IMR-90 (cell line): ENCODE data around the gene GSTA4. TPM values are rescaled to one million over a fixed set of nuclear protein-coding genes. Genes with fewer than 3 reads are reported as not detected.
A peak's percentile ranks its signal among the peaks of the same experiment; 100 is the strongest.

ENCODE experiments used
- ATAC-seq: fragments of 200-7000 bp; cut with Tn5 transposase; 2 replicates; pipeline ENCODE4 v1.9.1; 2020; ENCODE audit warnings: low read depth, mild to moderate bottlenecking, moderate library complexity
- BruUV-seq: library from RNA; stranded (reverse); fragments of 400-500 nt; replicated peaks from 2 replicates; lab custom pipeline; 2021; lab: Mats Ljungman, UMichigan
- CTCF ChIA-PET: fragments of 300-600 bp; formaldehyde crosslinking; extraction: SDS; loops from one replicate; lab custom pipeline; 2021; ENCODE audit warnings: antibody characterized with exemption; lab: Yijun Ruan, JAX
- POLR2A ChIA-PET: fragments of 300-600 bp; sonication (Branson Sonifier 250); formaldehyde crosslinking; loops from one replicate; lab custom pipeline; 2022; ENCODE audit warnings: antibody characterized with exemption; ENCODE audit not compliant: unreplicated experiment; lab: Charles Lee
- DNase-seq: peaks from one replicate; pipeline ENCODE4 v3.0.0; 2013
- H2AFZ ChIP-seq: replicated peaks from 2 replicates; pipeline ENCODE3; 2013; ENCODE audit warnings: low read length, mild to moderate bottlenecking; ENCODE audit not compliant: poor library complexity
- H2AK5ac ChIP-seq: 2 replicates; pipeline ENCODE4 v1.6.1; 2013; ENCODE audit warnings: low read depth, low read length, inconsistent platforms
- H2AK9ac ChIP-seq: replicated peaks from 2 replicates; pipeline ENCODE3; 2013; ENCODE audit warnings: mild to moderate bottlenecking, low read depth, low read length, moderate library complexity; ENCODE audit not compliant: poor library complexity
- H2BK120ac ChIP-seq: 2 replicates; pipeline ENCODE4 v1.6.1; 2013; ENCODE audit warnings: low read depth, low read length, inconsistent platforms
- H2BK15ac ChIP-seq: 3 replicates; pipeline ENCODE4 v1.6.1; 2013; ENCODE audit warnings: low read depth, low read length, inconsistent platforms
- H2BK20ac ChIP-seq: 2 replicates; pipeline ENCODE4 v1.6.1; 2013; ENCODE audit warnings: low read depth, mild to moderate bottlenecking, inconsistent platforms, low read length, moderate library complexity
- H2BK5ac ChIP-seq: 2 replicates; pipeline ENCODE4 v1.6.1; 2013; ENCODE audit warnings: mild to moderate bottlenecking, low read depth, low read length, inconsistent platforms; ENCODE audit not compliant: poor library complexity, severe bottlenecking
- H3K14ac ChIP-seq: replicated peaks from 2 replicates; pipeline ENCODE4 v1.6.1; 2013; ENCODE audit warnings: low read depth, low read length, inconsistent platforms
- H3K18ac ChIP-seq: 2 replicates; pipeline ENCODE4 v1.6.1; 2013; ENCODE audit warnings: low read depth, low read length, control low read depth
- H3K23ac ChIP-seq: 2 replicates; pipeline ENCODE4 v1.6.1; 2013; ENCODE audit warnings: low read depth, low read length, inconsistent platforms
- H3K27ac ChIP-seq: 2 replicates; pipeline ENCODE4 v1.5.1; 2013; ENCODE audit warnings: mild to moderate bottlenecking, control low read depth, low read length; ENCODE audit not compliant: insufficient read depth
- H3K27me3 ChIP-seq: 2 replicates; pipeline ENCODE4 v1.6.1; 2013; ENCODE audit warnings: low read length; ENCODE audit not compliant: control insufficient read depth, insufficient read depth
- H3K36me3 ChIP-seq: 2 replicates; pipeline ENCODE4 v1.6.1; 2013; ENCODE audit warnings: low read length, mixed read lengths; ENCODE audit not compliant: control insufficient read depth, insufficient read depth
- H3K4ac ChIP-seq: 2 replicates; pipeline ENCODE4 v1.6.1; 2013; ENCODE audit warnings: low read depth, low read length, inconsistent platforms
- H3K4me1 ChIP-seq: 2 replicates; pipeline ENCODE4 v1.6.1; 2013; ENCODE audit warnings: low read length, mixed read lengths; ENCODE audit not compliant: control insufficient read depth, insufficient read depth
- H3K4me2 ChIP-seq: 2 replicates; pipeline ENCODE4 v1.6.1; 2013; ENCODE audit warnings: low read depth, mild to moderate bottlenecking, control low read depth, low read length, moderate library complexity
- H3K4me3 ChIP-seq: 2 replicates; pipeline ENCODE4 v1.5.1; 2013; ENCODE audit warnings: low read depth, mild to moderate bottlenecking, control low read depth, low read length, moderate library complexity; ENCODE audit not compliant: insufficient read depth
- H3K56ac ChIP-seq: 2 replicates; pipeline ENCODE4 v1.6.1; 2013; ENCODE audit warnings: low read length, inconsistent platforms; ENCODE audit not compliant: insufficient read depth; ENCODE audit errors: extremely low read depth
- H3K79me1 ChIP-seq, 2 experiments: 2 replicates each; pipeline ENCODE4 v1.6.1; 2013; ENCODE audit warnings: low read length in 2 of 2, inconsistent platforms in 1 of 2, low read depth in 1 of 2
- H3K9ac ChIP-seq: 2 replicates; pipeline ENCODE4 v1.6.1; 2013; ENCODE audit warnings: low read depth, low read length, control low read depth
- H3K9me1 ChIP-seq: 2 replicates; pipeline ENCODE4 v1.6.1; 2013; ENCODE audit warnings: low read length, inconsistent platforms; ENCODE audit not compliant: insufficient read depth
- H3K9me3 ChIP-seq: 2 replicates; pipeline ENCODE4 v1.6.1; 2013; ENCODE audit warnings: low read length; ENCODE audit not compliant: control insufficient read depth, insufficient read depth
- H4K20me1 ChIP-seq: 2 replicates; pipeline ENCODE4 v1.6.1; 2013; ENCODE audit warnings: low read length, inconsistent platforms; ENCODE audit not compliant: insufficient read depth
- H4K5ac ChIP-seq: 2 replicates; pipeline ENCODE4 v1.6.1; 2013; ENCODE audit warnings: mild to moderate bottlenecking, low read depth, low read length, control low read depth
- H4K8ac ChIP-seq, 2 experiments: 2 replicates each; pipeline ENCODE4 v1.6.1; 2013; ENCODE audit warnings: low read depth in 2 of 2, low read length in 2 of 2, control low read depth in 1 of 2, inconsistent platforms in 1 of 2
- H4K91ac ChIP-seq: 2 replicates; pipeline ENCODE4 v1.6.1; 2013; ENCODE audit warnings: low read depth, low read length, inconsistent platforms; ENCODE audit not compliant: insufficient read depth
- BHLHE40 ChIP-seq: fragments of 150-350 bp; IDR thresholded peaks from 2 replicates; pipeline ENCODE4 v1.6.1; 2016; ENCODE audit warnings: mild to moderate bottlenecking, low read depth, low read length
- CEBPB ChIP-seq: IDR thresholded peaks from 2 replicates; pipeline ENCODE4 v1.6.1; 2012; ENCODE audit warnings: low read depth, low read length, improper control_type of control experiment
- CHD1 ChIP-seq: IDR thresholded peaks from 2 replicates; pipeline ENCODE4 v1.6.1; 2012; ENCODE audit warnings: low read depth, low read length, improper control_type of control experiment
- FOS ChIP-seq: fragments of 150-350 bp; IDR thresholded peaks from 2 replicates; pipeline ENCODE4 v1.6.1; 2016; ENCODE audit warnings: low read depth, low read length
- MAFK ChIP-seq: IDR thresholded peaks from 2 replicates; pipeline ENCODE4 v1.6.1; 2012; ENCODE audit warnings: low read depth, low read length, improper control_type of control experiment
- MAZ ChIP-seq: IDR thresholded peaks from 2 replicates; pipeline ENCODE4 v1.6.1; 2012; ENCODE audit warnings: low read depth, mild to moderate bottlenecking, low read length, improper control_type of control experiment, moderate library complexity, borderline replicate concordance
- MXI1 ChIP-seq: IDR thresholded peaks from 2 replicates; pipeline ENCODE4 v1.6.1; 2012; ENCODE audit warnings: low read depth, mild to moderate bottlenecking, low read length, moderate library complexity, borderline replicate concordance
- NFE2L2 ChIP-seq: fragments of 150-350 bp; IDR thresholded peaks from 2 replicates; pipeline ENCODE4 v1.6.1; 2016; ENCODE audit warnings: low read depth, mild to moderate bottlenecking, low read length
- POLR2A ChIP-seq: IDR thresholded peaks from 2 replicates; pipeline ENCODE4 v1.6.1; 2012; ENCODE audit warnings: mild to moderate bottlenecking, low read depth, low read length
- RAD21 ChIP-seq: IDR thresholded peaks from 2 replicates; pipeline ENCODE4 v1.6.1; 2012; ENCODE audit warnings: low read length, improper control_type of control experiment
- RCOR1 ChIP-seq: IDR thresholded peaks from 2 replicates; pipeline ENCODE4 v1.6.1; 2012; ENCODE audit warnings: mild to moderate bottlenecking, low read length, improper control_type of control experiment; ENCODE audit not compliant: insufficient replicate concordance
- RFX5 ChIP-seq: IDR thresholded peaks from 2 replicates; pipeline ENCODE4 v1.8.0; 2012; ENCODE audit warnings: low read depth, mild to moderate bottlenecking, low read length, moderate library complexity
- SMC3 ChIP-seq: fragments of 150-350 bp; IDR thresholded peaks from 2 replicates; pipeline ENCODE4 v1.6.1; 2016; ENCODE audit warnings: low read depth, mild to moderate bottlenecking, antibody characterized with exemption, low read length, moderate library complexity
- WGBS, 2 experiments: methylation state at CpG; one replicate each; pipeline versions ENCODE4 v1.1.5 to v1.1.7; 2013; ENCODE audit warnings: missing lambda C conversion rate in 2 of 2; ENCODE audit not compliant: insufficient read length in 1 of 2; ENCODE audit errors: extremely low coverage in 2 of 2; 5-methylcytosine and 5-hydroxymethylcytosine counted together
- dilution Hi-C: fragments of 300-500 bp; cut with HindIII; formaldehyde crosslinking; loops from one replicate; pipeline ENCODE4 v1.14.3; 2018; ENCODE audit warnings: low sequenced_read_pairs; ENCODE audit not compliant: unreplicated experiment
- in situ Hi-C: fragments of 300-500 bp; cut with MboI; formaldehyde crosslinking; loops from 3 replicates; pipeline ENCODE4 v1.14.3; 2019; ENCODE audit warnings: low sequenced_read_pairs, inconsistent platforms, mixed read lengths
- intact Hi-C: fragments of 100-400 bp; cut with micrococcal nuclease; formaldehyde crosslinking; loops from 2 replicates; pipeline ENCODE4 v1.10.0; 2022
- polyA plus RNA-seq, 3 experiments: library from polyadenylated mRNA; depleted of rRNA; stranded (reverse); fragments of >200 nt; gene quantifications; 2 replicates each; pipeline ENCODE4 v1.2.3, GENCODE V29; 2012; ENCODE audit warnings: low replicate concordance in 1 of 3
- total RNA-seq: library from RNA; depleted of rRNA; stranded (reverse); fragments of >200 nt; gene quantifications from 2 replicates; pipeline ENCODE4 v1.2.3, GENCODE V29; 2012
- TF ChIP-seq, protein P1 (sequence below): conservative IDR thresholded peaks from 2 replicates; pipeline ENCODE4 v1.5.1; 2012; ENCODE audit warnings: mild to moderate bottlenecking, low read depth, low read length, improper control_type of control experiment
- TF ChIP-seq, protein P2 (sequence below): fragments of 150-350 bp; IDR thresholded peaks from 2 replicates; pipeline ENCODE4 v1.6.1; 2017; ENCODE audit warnings: mild to moderate bottlenecking, antibody characterized with exemption, low read length, low read depth
- TF ChIP-seq, protein P3 (sequence below): fragments of 150-350 bp; IDR thresholded peaks from 2 replicates; pipeline ENCODE4 v1.6.1; 2016; ENCODE audit warnings: low read depth, mild to moderate bottlenecking, low read length, moderate library complexity, borderline replicate concordance

GSTA4 gene
- total and polyA plus RNA-seq, 2 of the 4 experiments (the other 2 are of a cell fraction): 26.9 to 35.6 TPM

- H3K4ac ChIP-seq: peak overlapping the region; percentile 81; the same call in 1 of the 2 replicates
- peak; percentile 70 for ATAC-seq
- POLR2A ChIA-PET: no interaction called here
These were observed 47.0 kb upstream of the GSTA4 start for GRCh38 chr6:53042112-53042511.

More at GRCh38 chr6:53042112-53042511, 47.0 kb upstream of the GSTA4 start:
- no peak overlapping the region for H2AFZ ChIP-seq
- peaks cover 19% of the 10 kb centered on the region for H3K4me1 ChIP-seq
- WGBS, 2 experiments: no CpG with 5 or more reads among the region's 4 CpGs
- peak overlapping the region; percentile 54; the same call in 1 of the 2 replicates for H3K27ac ChIP-seq
- TF ChIP-seq POLR2A: no peak
- TF ChIP-seq RAD21: no peak
- TF ChIP-seq MAFK: peak; percentile 97
- TF ChIP-seq, protein P1, sequence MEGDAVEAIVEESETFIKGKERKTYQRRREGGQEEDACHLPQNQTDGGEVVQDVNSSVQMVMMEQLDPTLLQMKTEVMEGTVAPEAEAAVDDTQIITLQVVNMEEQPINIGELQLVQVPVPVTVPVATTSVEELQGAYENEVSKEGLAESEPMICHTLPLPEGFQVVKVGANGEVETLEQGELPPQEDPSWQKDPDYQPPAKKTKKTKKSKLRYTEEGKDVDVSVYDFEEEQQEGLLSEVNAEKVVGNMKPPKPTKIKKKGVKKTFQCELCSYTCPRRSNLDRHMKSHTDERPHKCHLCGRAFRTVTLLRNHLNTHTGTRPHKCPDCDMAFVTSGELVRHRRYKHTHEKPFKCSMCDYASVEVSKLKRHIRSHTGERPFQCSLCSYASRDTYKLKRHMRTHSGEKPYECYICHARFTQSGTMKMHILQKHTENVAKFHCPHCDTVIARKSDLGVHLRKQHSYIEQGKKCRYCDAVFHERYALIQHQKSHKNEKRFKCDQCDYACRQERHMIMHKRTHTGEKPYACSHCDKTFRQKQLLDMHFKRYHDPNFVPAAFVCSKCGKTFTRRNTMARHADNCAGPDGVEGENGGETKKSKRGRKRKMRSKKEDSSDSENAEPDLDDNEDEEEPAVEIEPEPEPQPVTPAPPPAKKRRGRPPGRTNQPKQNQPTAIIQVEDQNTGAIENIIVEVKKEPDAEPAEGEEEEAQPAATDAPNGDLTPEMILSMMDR: no peak
- no peak for TF ChIP-seq CEBPB
- TF ChIP-seq NFE2L2: peak; percentile 67
- TF ChIP-seq BHLHE40: no peak; the same call in 1 of the 2 replicates
- TF ChIP-seq SMC3: no peak
- TF ChIP-seq CHD1: no peak
- no peak for TF ChIP-seq MXI1
- TF ChIP-seq RFX5: peak; percentile 59; the same call in 1 of the 2 replicates
- TF ChIP-seq FOS: peak; percentile 92
- TF ChIP-seq, protein P2, sequence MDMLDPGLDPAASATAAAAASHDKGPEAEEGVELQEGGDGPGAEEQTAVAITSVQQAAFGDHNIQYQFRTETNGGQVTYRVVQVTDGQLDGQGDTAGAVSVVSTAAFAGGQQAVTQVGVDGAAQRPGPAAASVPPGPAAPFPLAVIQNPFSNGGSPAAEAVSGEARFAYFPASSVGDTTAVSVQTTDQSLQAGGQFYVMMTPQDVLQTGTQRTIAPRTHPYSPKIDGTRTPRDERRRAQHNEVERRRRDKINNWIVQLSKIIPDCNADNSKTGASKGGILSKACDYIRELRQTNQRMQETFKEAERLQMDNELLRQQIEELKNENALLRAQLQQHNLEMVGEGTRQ: no peak
- TF ChIP-seq RCOR1: no peak
- no peak for TF ChIP-seq MAZ
- TF ChIP-seq, protein P3, sequence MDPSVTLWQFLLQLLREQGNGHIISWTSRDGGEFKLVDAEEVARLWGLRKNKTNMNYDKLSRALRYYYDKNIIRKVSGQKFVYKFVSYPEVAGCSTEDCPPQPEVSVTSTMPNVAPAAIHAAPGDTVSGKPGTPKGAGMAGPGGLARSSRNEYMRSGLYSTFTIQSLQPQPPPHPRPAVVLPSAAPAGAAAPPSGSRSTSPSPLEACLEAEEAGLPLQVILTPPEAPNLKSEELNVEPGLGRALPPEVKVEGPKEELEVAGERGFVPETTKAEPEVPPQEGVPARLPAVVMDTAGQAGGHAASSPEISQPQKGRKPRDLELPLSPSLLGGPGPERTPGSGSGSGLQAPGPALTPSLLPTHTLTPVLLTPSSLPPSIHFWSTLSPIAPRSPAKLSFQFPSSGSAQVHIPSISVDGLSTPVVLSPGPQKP: no peak
- H2BK20ac ChIP-seq: no peak overlapping the region
- CTCF ChIA-PET: interaction anchor here (0.8 to 1.1 kb wide), 3 partner anchors 8 to 47 kb away, joined by 3 read pairs; partner anchors contain the start of gene GSTA4
- H3K9me1 ChIP-seq: peaks cover 6% of the 10 kb centered on the region
- no TSS peak for BruUV-seq
- H3K9ac ChIP-seq: no peak overlapping the region
- H3K56ac ChIP-seq: no peak overlapping the region
- no peak overlapping the region for H2AK9ac ChIP-seq
- no peak overlapping the region; a peak in 2 of 4 replicates for H4K8ac ChIP-seq
- H3K36me3 ChIP-seq: peaks cover 21% of the 10 kb centered on the region; the same call in 1 of the 2 replicates
- H4K91ac ChIP-seq: no peak overlapping the region
- H2BK120ac ChIP-seq: peak overlapping the region; percentile 83; the same call in 1 of the 2 replicates
- no peak overlapping the region for H4K5ac ChIP-seq
- intact Hi-C loops (loop anchor here (1.0 kb wide), 2 partner anchors 18 to 47 kb away; partner anchors contain the start of gene GSTA4), in situ Hi-C loops (no loop called here), dilution Hi-C loops (no loop called here)
- peak; percentile 95 for DNase-seq
- peaks cover 9 to 39% of the 10 kb centered on the region in 2 experiments; a peak in 3 of 4 replicates for H3K79me1 ChIP-seq
- H3K27me3 ChIP-seq: no peaks in the 10 kb centered on the region
- H3K23ac ChIP-seq: no peak overlapping the region
- no peaks in the 10 kb centered on the region for H4K20me1 ChIP-seq
- H3K9me3 ChIP-seq: no peaks in the 10 kb centered on the region
- H3K18ac ChIP-seq: no peak overlapping the region
- H3K4me3 ChIP-seq: no peak overlapping the region
- no peak overlapping the region for H2AK5ac ChIP-seq
- no peak overlapping the region for H3K14ac ChIP-seq
- H3K4me2 ChIP-seq: peak overlapping the region; percentile 49; the same call in 1 of the 2 replicates
- H2BK5ac ChIP-seq: peak overlapping the region; percentile 100
- no peak overlapping the region for H2BK15ac ChIP-seq
